HG03442 (cell line): ENCODE data around the gene GPX3.

ENCODE experiments used
- ATAC-seq: cut with Tn5 transposase; IDR thresholded peaks from one replicate; pipeline ENCODE4 v1.9.1; 2021; ENCODE audit warnings: mild to moderate bottlenecking, moderate library complexity; ENCODE audit not compliant: unreplicated experiment

The GPX3 gene

GRCh38 chr5:151074557-151074956, 54.2 kb downstream of the GPX3 start:
- ATAC-seq: no peak

GRCh38 chr5:151075698-151076331, 55.4 kb downstream of the GPX3 start:
- no peak for ATAC-seq

GRCh38 chr5:151076616-151077015, 56.2 kb downstream of the GPX3 start:
- ATAC-seq: no peak

GRCh38 chr5:151077419-151077818, 57.0 kb downstream of the GPX3 start:
- ATAC-seq: no peak

GRCh38 chr5:151077967-151078366, 57.6 kb downstream of the GPX3 start:
- ATAC-seq: no peak
